Kidney (tissue), 14 donors: ENCODE data around the gene SOBP. TPM values are rescaled to one million over a fixed set of nuclear protein-coding genes. Genes with fewer than 3 reads are reported as not detected.

Experiments
- DNase-seq, 5 donors: peaks; one replicate each; pipeline ENCODE4 v3.0.0-alpha.2; 2013 to 2020
- FAIRE-seq: peaks from 2 replicates; lab custom pipeline; 2012; peaks lifted over from hg19 to GRCh38; lab: Jason Lieb, UNC
- H3K27ac ChIP-seq, 2 donors: one replicate each; pipeline ENCODE4 v1.7.0; 2013; ENCODE audit warnings: low read depth in 2 of 2, low read length in 2 of 2, inconsistent platforms in 1 of 2
- H3K27me3 ChIP-seq: one replicate; pipeline ENCODE4 v1.7.1; 2013; ENCODE audit warnings: low read length, inconsistent platforms; ENCODE audit not compliant: control insufficient read depth, insufficient read depth
- H3K36me3 ChIP-seq, 3 donors: one replicate each; pipeline versions ENCODE4 v1.7.0 to v1.7.1; 2013; ENCODE audit warnings: low read length in 3 of 3, control low read depth in 1 of 3, inconsistent platforms in 1 of 3; ENCODE audit not compliant: insufficient read depth in 3 of 3, control insufficient read depth in 2 of 3
- H3K4me1 ChIP-seq, 3 donors: one replicate each; pipeline versions ENCODE4 v1.7.0 to v1.7.1; 2013; ENCODE audit warnings: low read length in 3 of 3, inconsistent platforms in 1 of 3, low read depth in 1 of 3; ENCODE audit not compliant: control insufficient read depth in 2 of 3, insufficient read depth in 2 of 3
- H3K4me3 ChIP-seq, 3 donors: one replicate each; pipeline versions ENCODE4 v1.7.0 to v1.8.1; 2013; ENCODE audit warnings: low read length in 3 of 3, control low read depth in 1 of 3, inconsistent platforms in 1 of 3
- H3K9ac ChIP-seq, 3 donors: one replicate each; pipeline versions ENCODE4 v1.7.0 to v1.7.1; 2013; ENCODE audit warnings: low read length in 3 of 3, control low read depth in 1 of 3, inconsistent platforms in 1 of 3
- H3K9me3 ChIP-seq, 3 donors: one replicate each; pipeline versions ENCODE4 v1.7.0 to v1.7.1; 2013; ENCODE audit warnings: low read length in 3 of 3, control low read depth in 1 of 3, inconsistent platforms in 1 of 3; ENCODE audit not compliant: control insufficient read depth in 2 of 3, insufficient read depth in 1 of 3
- intact Hi-C: fragments of 100-400 bp; cut with DNase I; formaldehyde crosslinking; loops from one replicate; pipeline ENCODE4 v1.11.1; 2022
- polyA plus RNA-seq: library from polyadenylated mRNA; stranded (reverse); fragments of 350-450 nt; fragmentation: Illumina TruSeq; extraction: RNeasy Lipid Tissue Mini Kit (QIAGEN cat#74804); gene quantifications from one replicate; pipeline ENCODE4 v1.2.3, GENCODE V29; 2014; ENCODE audit warnings: low read depth, low replicate concordance; ENCODE audit not compliant: insufficient read depth
- total RNA-seq: library from RNA; stranded (reverse); fragmentation: NEBNext Ultra II Directional; extraction: Animal tissue kit (Norgen Biotek cat#: 25700); gene quantifications from one replicate; pipeline ENCODE4 v1.2.1, GENCODE V29; 2021
- TF ChIP-seq, protein P1 (sequence below): IDR thresholded peaks from 3 replicates; pipeline ENCODE4 v1.5.1; 2012; ENCODE audit warnings: mild to moderate bottlenecking, moderate library complexity, borderline replicate concordance; ENCODE audit not compliant: insufficient read depth; ENCODE audit errors: extremely low read depth
- donor health status: control.
- donor health status: control.
- donor health status: control.
- donor health status: control.
- donor health status: control.
- donor health status: DM: yes; HTN: yes; CAD: no.
- donor health status: Normal renal cell carcinoma (clear cell type).

Gene SOBP
- total and polyA plus RNA-seq, 2 donors from 2014 or later = 5.4 to 9.5 TPM

DNA sequence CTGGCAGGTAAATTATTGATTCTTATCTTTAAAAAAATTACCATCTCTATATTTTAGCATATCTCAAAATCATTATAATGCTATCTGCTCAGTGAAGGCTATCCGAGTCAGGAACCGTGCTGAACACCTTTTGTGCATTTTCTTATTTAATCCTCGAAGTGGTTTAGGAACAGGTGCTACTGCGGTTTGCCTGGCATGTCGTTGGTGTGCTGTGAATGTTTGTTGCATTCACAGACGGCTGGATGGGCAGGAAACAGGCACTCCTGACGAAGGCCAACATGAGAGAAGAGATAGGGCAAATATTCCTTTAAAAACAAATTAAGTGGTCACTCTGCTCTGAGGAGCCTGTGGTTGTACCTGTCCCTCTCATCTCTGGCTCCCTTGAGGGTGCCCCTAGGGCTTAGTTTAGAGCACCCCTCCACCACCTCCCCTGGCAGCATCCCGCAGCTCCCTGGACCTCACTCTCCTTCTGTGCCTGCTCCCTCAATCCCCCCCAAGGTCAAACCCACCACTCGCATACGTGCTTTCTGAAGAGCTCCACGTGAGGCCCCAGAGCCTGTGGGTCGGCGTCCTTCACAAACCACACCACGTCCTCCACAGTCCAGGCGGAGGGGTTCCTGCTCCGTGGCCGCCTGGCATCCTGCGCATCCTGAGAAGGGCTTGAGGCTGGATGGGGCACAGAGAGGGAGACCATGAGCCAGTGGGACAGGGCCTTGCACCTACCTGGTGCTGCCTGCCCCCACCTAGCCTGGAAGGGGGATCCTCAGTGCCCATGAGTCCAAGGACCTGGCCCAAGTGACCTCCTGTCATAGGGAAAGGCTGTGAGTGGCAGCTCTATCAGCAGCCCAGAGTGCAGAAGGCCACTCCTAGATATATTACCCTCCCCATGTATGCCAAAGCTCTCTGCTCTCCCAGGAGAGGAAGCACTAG is 217.7 kb downstream of the SOBP start:
- Histone ChIP-seq H3K9me3 (no peaks in the 10 kb centered on the region), H3K4me1 (no peaks in the 10 kb centered on the region), H3K4me3 (no peak overlapping the region), H3K36me3 (no peaks in the 10 kb centered on the region), H3K27ac (no peak overlapping the region), H3K9ac (no peak overlapping the region), H3K27me3 (no peaks in the 10 kb centered on the region)
- no peak for DNase-seq
- intact Hi-C loops = no loop called here
- FAIRE-seq = no peak
- TF ChIP-seq, protein P1, sequence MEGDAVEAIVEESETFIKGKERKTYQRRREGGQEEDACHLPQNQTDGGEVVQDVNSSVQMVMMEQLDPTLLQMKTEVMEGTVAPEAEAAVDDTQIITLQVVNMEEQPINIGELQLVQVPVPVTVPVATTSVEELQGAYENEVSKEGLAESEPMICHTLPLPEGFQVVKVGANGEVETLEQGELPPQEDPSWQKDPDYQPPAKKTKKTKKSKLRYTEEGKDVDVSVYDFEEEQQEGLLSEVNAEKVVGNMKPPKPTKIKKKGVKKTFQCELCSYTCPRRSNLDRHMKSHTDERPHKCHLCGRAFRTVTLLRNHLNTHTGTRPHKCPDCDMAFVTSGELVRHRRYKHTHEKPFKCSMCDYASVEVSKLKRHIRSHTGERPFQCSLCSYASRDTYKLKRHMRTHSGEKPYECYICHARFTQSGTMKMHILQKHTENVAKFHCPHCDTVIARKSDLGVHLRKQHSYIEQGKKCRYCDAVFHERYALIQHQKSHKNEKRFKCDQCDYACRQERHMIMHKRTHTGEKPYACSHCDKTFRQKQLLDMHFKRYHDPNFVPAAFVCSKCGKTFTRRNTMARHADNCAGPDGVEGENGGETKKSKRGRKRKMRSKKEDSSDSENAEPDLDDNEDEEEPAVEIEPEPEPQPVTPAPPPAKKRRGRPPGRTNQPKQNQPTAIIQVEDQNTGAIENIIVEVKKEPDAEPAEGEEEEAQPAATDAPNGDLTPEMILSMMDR = no peak

DNA sequence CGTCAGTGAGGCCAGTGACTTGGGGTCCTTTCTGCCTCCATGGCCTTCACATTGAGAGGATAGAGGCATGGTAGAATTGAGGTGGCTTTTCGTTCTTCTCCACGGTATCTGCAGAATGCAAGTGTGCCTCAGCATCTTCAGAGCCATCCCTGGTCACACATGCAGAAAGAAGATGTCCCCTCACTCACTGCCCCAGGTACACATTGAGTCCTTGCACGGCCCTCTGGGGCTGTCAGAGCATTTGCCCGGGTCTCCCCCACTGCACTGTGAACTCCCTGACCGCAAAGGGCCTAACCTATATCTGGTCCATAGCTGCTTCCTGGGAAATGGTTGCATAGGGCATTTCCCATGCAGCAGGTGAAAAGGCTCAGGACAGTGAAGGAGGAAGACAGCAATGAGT is 218.5 kb downstream of the SOBP start:
- intact Hi-C loops = no loop called here
- Histone ChIP-seq H3K9me3 (no peaks in the 10 kb centered on the region), H3K36me3 (no peaks in the 10 kb centered on the region), H3K4me3 (no peak overlapping the region), H3K27ac (no peak overlapping the region), H3K9ac (no peak overlapping the region), H3K27me3 (no peaks in the 10 kb centered on the region), H3K4me1 (no peaks in the 10 kb centered on the region)
- no peak for DNase-seq
- no peak for FAIRE-seq
- TF ChIP-seq, protein P1 = no peak

DNA sequence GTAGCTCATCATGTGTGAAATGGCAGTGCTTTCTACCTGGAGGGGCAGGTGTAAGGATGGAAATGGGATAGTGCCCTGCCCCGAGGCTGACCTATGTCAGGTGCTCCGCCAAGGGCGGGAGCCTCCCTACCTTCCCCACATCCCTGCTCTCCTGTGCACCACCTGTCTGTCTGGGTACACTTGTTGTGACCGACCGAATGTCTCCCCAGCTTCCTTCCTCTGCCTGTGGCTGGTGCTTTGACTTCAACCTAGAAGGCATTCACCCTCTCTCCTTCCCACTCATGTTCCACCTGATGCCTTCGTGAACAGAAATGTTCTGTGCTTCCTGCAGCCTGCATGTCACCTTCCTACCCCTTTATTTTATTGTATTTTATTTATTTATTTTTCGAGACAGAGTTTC is 219.4 kb downstream of the SOBP start:
- Histone ChIP-seq H3K4me1 (peaks cover 0 to 6% (median 0%) of the 10 kb centered on the region in 3 donors), H3K9me3 (no peaks in the 10 kb centered on the region), H3K27me3 (no peaks in the 10 kb centered on the region), H3K27ac (no peak overlapping the region), H3K9ac (no peak overlapping the region), H3K4me3 (no peak overlapping the region), H3K36me3 (no peaks in the 10 kb centered on the region)
- TF ChIP-seq, protein P1 = no peak
- DNase-seq = no peak
- intact Hi-C loops = no loop called here
- no peak for FAIRE-seq

Other genes starting within 250 kb of the SOBP start
- gene PDSS2, start 30.6 kb upstream of the SOBP start, total RNA-seq = 16.4 TPM
- 20.7 TPM for gene PDSS2, start 30.6 kb upstream of the SOBP start, polyA plus RNA-seq